ENCODE measurements around the gene KDM6B. TPM values are rescaled to one million over a fixed set of nuclear protein-coding genes. Genes with fewer than 3 reads are reported as not detected.

Gene KDM6B
- total and polyA plus RNA-seq, 4 experiments from 2014 or later = 1.7 to 129 (median 119) TPM; not detected in 1

GRCh38 chr17:7854851-7855659, 21.0 kb downstream of the KDM6B start, which contains the start of gene TMEM88:
Gene TMEM88, plus strand, starts transcription at chr17:7855066. Its CDS starts 9 bp downstream, at chr17:7855075.
- peak within 1 kb of the TSS in 4 of 7 donors; percentile 35 to 80 (median 76) for H3K27ac Mint-ChIP-seq
- H3K36me3 ChIP-seq (ENCODE audit: insufficient read depth, low read length) = peaks cover 10% of the 10 kb centered on the region
- no peaks in the 10 kb centered on the region for H3K9me3 ChIP-seq (ENCODE audit: control insufficient read depth in 1 of 2, low read length in 2 of 2)
- ChIA-PET CTCF (ENCODE audit: partially characterized antibody) (interaction anchor here (1.0 to 2.6 kb wide), 2 partner anchors 34 to 135 kb away, joined by 3 to 16 read pairs; no protein-coding TSS in a partner anchor), POLR2A (ENCODE audit: partially characterized antibody) (interaction anchor here (1.4 to 5.1 kb wide), 4 partner anchors 9 to 61 kb away, joined by 3 to 45 read pairs (median 34); partner anchors contain the start of gene RNF227)
- no peak within 1 kb of the TSS for H3K4me3 Mint-ChIP-seq
- intact Hi-C loops (cut with micrococcal nuclease) = loop anchor here (5.0 kb wide), 1 partner anchor 283 kb away; no protein-coding TSS in a partner anchor
- H3K27me3 ChIP-seq (ENCODE audit: insufficient read depth, low read length) = no peaks in the 10 kb centered on the region
- H3K4me1 ChIP-seq (ENCODE audit: insufficient read depth, low read length) = peaks cover 45% of the 10 kb centered on the region
- H3K27ac ChIP-seq (ENCODE audit: low read depth, low read length) = no peak within 1 kb of the TSS
- DNase-seq = peak in 1 of 5 donors; percentile 61
- H3K9me3 Mint-ChIP-seq = no peaks in the 10 kb centered on the region
- no peaks in the 10 kb centered on the region for H3K27me3 Mint-ChIP-seq
- no peak within 1 kb of the TSS for H3K4me3 ChIP-seq (ENCODE audit: low read length in 2 of 2)
- H3K4me1 Mint-ChIP-seq = peaks cover 15 to 23% (median 22%) of the 10 kb centered on the region in 4 donors
- H3K36me3 Mint-ChIP-seq = peaks cover 5 to 23% of the 10 kb centered on the region in 2 donors

GRCh38 chr17:7855660-7856010, 21.6 kb downstream of the KDM6B start:
- H3K4me3 Mint-ChIP-seq = no peak overlapping the region
- ChIA-PET CTCF (ENCODE audit: partially characterized antibody) (interaction anchor here (0.7 to 2.6 kb wide), 4 partner anchors 18 to 342 kb away, joined by 3 to 16 read pairs (median 5); no protein-coding TSS in a partner anchor), POLR2A (ENCODE audit: partially characterized antibody) (interaction anchor here (1.4 to 5.1 kb wide), 8 partner anchors 10 to 169 kb away, joined by 3 to 73 read pairs (median 27); partner anchors contain the start of genes KCNAB3, KDM6B, RNF227 and TP53)
- intact Hi-C loops (cut with micrococcal nuclease) = loop anchor here (5.0 kb wide), 1 partner anchor 283 kb away; no protein-coding TSS in a partner anchor
- peaks cover 15 to 23% (median 21%) of the 10 kb centered on the region in 4 donors for H3K4me1 Mint-ChIP-seq
- H3K27ac ChIP-seq (ENCODE audit: low read depth, low read length) = no peak overlapping the region
- H3K36me3 Mint-ChIP-seq = peaks cover 5 to 20% of the 10 kb centered on the region in 2 donors
- no peaks in the 10 kb centered on the region for H3K9me3 Mint-ChIP-seq
- H3K9me3 ChIP-seq (ENCODE audit: control insufficient read depth in 1 of 2, low read length in 2 of 2) = no peaks in the 10 kb centered on the region
- no peak for DNase-seq
- H3K4me3 ChIP-seq (ENCODE audit: low read length in 2 of 2) = no peak overlapping the region
- H3K27me3 Mint-ChIP-seq = no peaks in the 10 kb centered on the region
- H3K36me3 ChIP-seq (ENCODE audit: insufficient read depth, low read length) = peaks cover 10% of the 10 kb centered on the region
- H3K27me3 ChIP-seq (ENCODE audit: insufficient read depth, low read length) = no peaks in the 10 kb centered on the region
- H3K27ac Mint-ChIP-seq = no peak overlapping the region
- H3K4me1 ChIP-seq (ENCODE audit: insufficient read depth, low read length) = peaks cover 45% of the 10 kb centered on the region

GRCh38 chr17:7856011-7856810, 22.2 kb downstream of the KDM6B start:
- peaks cover 5 to 16% of the 10 kb centered on the region in 2 donors for H3K36me3 Mint-ChIP-seq
- no peaks in the 10 kb centered on the region for H3K9me3 ChIP-seq (ENCODE audit: control insufficient read depth in 1 of 2, low read length in 2 of 2)
- peak in 3 of 5 donors; percentile 33 to 75 (median 33) for DNase-seq
- intact Hi-C loops (cut with micrococcal nuclease) = loop anchor here (5.0 kb wide), 1 partner anchor 284 kb away; no protein-coding TSS in a partner anchor
- peak overlapping the region; percentile 67 to 96 for H3K4me3 ChIP-seq (ENCODE audit: low read length in 2 of 2)
- no peak overlapping the region for H3K27ac Mint-ChIP-seq
- H3K27me3 Mint-ChIP-seq = no peaks in the 10 kb centered on the region
- H3K4me1 Mint-ChIP-seq = peaks cover 9 to 20% (median 16%) of the 10 kb centered on the region in 4 donors
- no peak overlapping the region for H3K4me3 Mint-ChIP-seq
- ChIA-PET CTCF (ENCODE audit: partially characterized antibody) (interaction anchor here (0.7 to 2.6 kb wide), 13 partner anchors 12 to 342 kb away, joined by 3 to 16 read pairs (median 5); no protein-coding TSS in a partner anchor), POLR2A (ENCODE audit: partially characterized antibody) (interaction anchor here (0.8 to 5.1 kb wide), 18 partner anchors 10 to 420 kb away, joined by 3 to 73 read pairs (median 10); partner anchors contain the start of genes CNTROB, KCNAB3, KDM6B and MPDU1)
- H3K36me3 ChIP-seq (ENCODE audit: insufficient read depth, low read length) = peaks cover 10% of the 10 kb centered on the region
- H3K4me1 ChIP-seq (ENCODE audit: insufficient read depth, low read length) = peaks cover 40% of the 10 kb centered on the region
- H3K9me3 Mint-ChIP-seq = no peaks in the 10 kb centered on the region
- no peaks in the 10 kb centered on the region for H3K27me3 ChIP-seq (ENCODE audit: insufficient read depth, low read length)
- peak overlapping the region; percentile 81 for H3K27ac ChIP-seq (ENCODE audit: low read depth, low read length)

- Histone ChIP-seq H3K27me3 (ENCODE audit: insufficient read depth, low read length) (no peaks in the 10 kb centered on the region), H3K4me3 (ENCODE audit: low read length in 2 of 2) (peak within 1 kb of the TSS; percentile 67 to 96), H3K27ac (ENCODE audit: low read depth, low read length) (peak within 1 kb of the TSS; percentile 81), H3K4me1 (ENCODE audit: insufficient read depth, low read length) (peaks cover 33% of the 10 kb centered on the region), H3K36me3 (ENCODE audit: insufficient read depth, low read length) (peaks cover 10% of the 10 kb centered on the region), H3K9me3 (ENCODE audit: control insufficient read depth in 1 of 2, low read length in 2 of 2) (no peaks in the 10 kb centered on the region)
- Mint-ChIP-seq H3K27ac (no peak within 1 kb of the TSS), H3K27me3 (no peaks in the 10 kb centered on the region), H3K4me1 (peaks cover under 1 to 11% (median 8%) of the 10 kb centered on the region in 4 donors), H3K36me3 (peaks cover 5 to 10% of the 10 kb centered on the region in 2 donors), H3K4me3 (no peak within 1 kb of the TSS), H3K9me3 (no peaks in the 10 kb centered on the region)
- intact Hi-C loops (cut with micrococcal nuclease) = loop anchor here (1.0 to 5.0 kb wide), 7 partner anchors 15 to 285 kb away; partner anchors contain the start of genes CNTROB and KDM6B
- POLR2A ChIA-PET (ENCODE audit: partially characterized antibody) = interaction anchor here (0.7 to 5.1 kb wide), 29 partner anchors 11 to 527 kb away, joined by 3 to 73 read pairs (median 6); partner anchors contain the start of genes AURKB, CNTROB, KCNAB3 and KDM6B
- peak; percentile 97 to 99 (median 98) for DNase-seq
- CTCF ChIA-PET (ENCODE audit: partially characterized antibody) = interaction anchor here (0.6 to 2.6 kb wide), 19 partner anchors 12 to 225 kb away, joined by 3 to 16 read pairs (median 4); partner anchors contain the start of genes KDM6B and RNF227
These were observed 23.0 kb downstream of the KDM6B start, which contains the start of gene NAA38 for GRCh38 chr17:7856811-7857712. Gene NAA38, minus strand, starts transcription at chr17:7857559. Its CDS starts 96 bp downstream, at chr17:7857463.

GRCh38 chr17:7857713-7858521, 23.9 kb downstream of the KDM6B start, which contains the start of gene CYB5D1:
Gene CYB5D1, plus strand, starts transcription at chr17:7858003. Its CDS starts 132 bp downstream, at chr17:7858135.
- DNase-seq = peak; percentile 94 to 95 (median 95)
- Mint-ChIP-seq H3K9me3 (no peaks in the 10 kb centered on the region), H3K27ac (no peak within 1 kb of the TSS), H3K4me3 (no peak within 1 kb of the TSS), H3K4me1 (peaks cover 4 to 14% (median 8%) of the 10 kb centered on the region in 4 donors), H3K36me3 (peaks cover 5 to 11% of the 10 kb centered on the region in 2 donors), H3K27me3 (no peaks in the 10 kb centered on the region)
- CTCF ChIA-PET (ENCODE audit: partially characterized antibody) = interaction anchor here (0.6 to 14.8 kb wide), 17 partner anchors 11 to 225 kb away, joined by 3 to 311 read pairs (median 5); partner anchors contain the start of genes KDM6B and RNF227
- peaks cover 27% of the 10 kb centered on the region for H3K4me1 ChIP-seq (ENCODE audit: insufficient read depth, low read length)
- POLR2A ChIA-PET (ENCODE audit: partially characterized antibody) = interaction anchor here (0.7 to 5.1 kb wide), 25 partner anchors 10 to 528 kb away, joined by 3 to 73 read pairs (median 7); partner anchors contain the start of genes AURKB, CNTROB, KCNAB3 and KDM6B
- H3K4me3 ChIP-seq (ENCODE audit: low read length in 2 of 2) = peak within 1 kb of the TSS; percentile 67 to 96
- H3K27me3 ChIP-seq (ENCODE audit: insufficient read depth, low read length) = no peaks in the 10 kb centered on the region
- H3K27ac ChIP-seq (ENCODE audit: low read depth, low read length) = peak within 1 kb of the TSS; percentile 81
- intact Hi-C loops (cut with micrococcal nuclease) = loop anchor here (1.0 to 5.0 kb wide), 7 partner anchors 16 to 286 kb away; partner anchors contain the start of genes CNTROB and KDM6B
- peaks cover 1% of the 10 kb centered on the region for H3K36me3 ChIP-seq (ENCODE audit: insufficient read depth, low read length)
- H3K9me3 ChIP-seq (ENCODE audit: control insufficient read depth in 1 of 2, low read length in 2 of 2) = no peaks in the 10 kb centered on the region

Measured in CD4-positive, alpha-beta memory T cell (primary cell).